CD4-positive, alpha-beta T cell (primary cell): ENCODE data around the gene ZG16B. TPM values are rescaled to one million over a fixed set of nuclear protein-coding genes. Genes with fewer than 3 reads are reported as not detected.

Experiments
- ATAC-seq: fragments of 200-7000 bp; cut with Tn5 transposase; one replicate; pipeline ENCODE4 v1.10.0; 2022; ENCODE audit warnings: mild to moderate bottlenecking; ENCODE audit not compliant: poor library complexity
- CTCF ChIA-PET: fragments of 350-600 bp; sonication (Branson Sonifier 250); formaldehyde crosslinking; loops from one replicate; lab custom pipeline; 2021; ENCODE audit warnings: antibody characterized with exemption, inconsistent platforms; lab: Charles Lee
- POLR2A ChIA-PET: fragments of 350-600 bp; sonication (Branson Sonifier 250); formaldehyde crosslinking; loops from one replicate; lab custom pipeline; 2021; ENCODE audit warnings: antibody characterized with exemption, inconsistent platforms; lab: Charles Lee
- DNase-seq, 14 experiments: peaks; one replicate each; pipeline ENCODE4 v3.0.0-alpha.2; 2013 to 2020; ENCODE audit warnings: mixed read lengths in 2 of 14
- H3K27ac ChIP-seq, 2 donors: one replicate each; pipeline versions ENCODE4 v1.5.1 to v1.7.0; 2013; ENCODE audit warnings: low read length in 2 of 2, low read depth in 1 of 2, mild to moderate bottlenecking in 1 of 2
- H3K27me3 ChIP-seq, 2 experiments: 1 replicate in 1 of 2; 2 replicates in 1 of 2; pipeline versions ENCODE4 v1.6.1 to v1.7.0; 2013; ENCODE audit warnings: low read length in 2 of 2, control low read depth in 1 of 2, mild to moderate bottlenecking in 1 of 2, moderate library complexity in 1 of 2; ENCODE audit not compliant: insufficient read depth in 2 of 2, control insufficient read depth in 1 of 2
- H3K36me3 ChIP-seq: one replicate; pipeline ENCODE4 v1.6.1; 2013; ENCODE audit warnings: low read length, control low read depth; ENCODE audit not compliant: insufficient read depth
- H3K4me1 ChIP-seq: one replicate; pipeline ENCODE4 v1.6.1; 2013; ENCODE audit warnings: low read length, control low read depth; ENCODE audit not compliant: insufficient read depth
- H3K4me3 ChIP-seq: one replicate; pipeline ENCODE4 v1.5.1; 2013; ENCODE audit warnings: mild to moderate bottlenecking, low read length, moderate library complexity
- H3K9me3 ChIP-seq, 2 experiments: 1 replicate in 1 of 2; 2 replicates in 1 of 2; pipeline versions ENCODE4 v1.6.1 to v1.7.0; 2013; ENCODE audit warnings: low read length in 2 of 2, mild to moderate bottlenecking in 2 of 2, control low read depth in 1 of 2, moderate library complexity in 1 of 2; ENCODE audit not compliant: control insufficient read depth in 1 of 2, insufficient read depth in 1 of 2
- H3K27ac Mint-ChIP-seq: one replicate; pipeline ENCODE4 v1.8.0; 2020; ENCODE audit warnings: mixed read lengths
- H3K27me3 Mint-ChIP-seq: one replicate; pipeline ENCODE4 v1.8.0; 2021; ENCODE audit warnings: mixed read lengths
- H3K36me3 Mint-ChIP-seq: one replicate; pipeline ENCODE4 v1.8.0; 2021; ENCODE audit warnings: low read depth, mixed read lengths
- H3K4me1 Mint-ChIP-seq: one replicate; pipeline ENCODE4 v1.8.0; 2021; ENCODE audit warnings: low read depth, mixed read lengths
- H3K4me3 Mint-ChIP-seq: one replicate; pipeline ENCODE4 v1.8.0; 2020; ENCODE audit warnings: mild to moderate bottlenecking, mixed read lengths
- H3K9me3 Mint-ChIP-seq: one replicate; pipeline ENCODE4 v1.8.0; 2020; ENCODE audit warnings: mixed read lengths
- intact Hi-C, 2 experiments: fragments of 100-400 bp; cut with DNase I in 1 of 2; cut with micrococcal nuclease in 1 of 2; formaldehyde crosslinking; loops; one replicate each; pipeline versions ENCODE4 v1.15.1 to v1.9.0; 2023 to 2025; cut with DNase I, micrococcal nuclease
- total RNA-seq, 174 experiments: library from RNA in 2 of 174; stranded (reverse) in 2 of 174; gene quantifications; one replicate each; pipeline ENCODE4 v1.2.3 and lab custom pipeline; 2021 to 2026
- TF ChIP-seq, protein P1 (sequence below): fragments of 200-600 bp; IDR thresholded peaks from one replicate; pipeline ENCODE4 v1.8.0; 2022; ENCODE audit warnings: antibody characterized with exemption, mild to moderate bottlenecking

ZG16B gene
- total RNA-seq, 2 experiments from 2014 or later, result not detected

- no peaks in the 10 kb centered on the region for H3K9me3 Mint-ChIP-seq
- no peaks in the 10 kb centered on the region for H3K4me1 Mint-ChIP-seq
- Histone ChIP-seq H3K4me3 (no peak overlapping the region), H3K36me3 (no peaks in the 10 kb centered on the region), H3K9me3 (peaks cover 0 to 6% of the 10 kb centered on the region in 2 experiments), H3K27ac (no peak overlapping the region), H3K27me3 (no peaks in the 10 kb centered on the region), H3K4me1 (no peaks in the 10 kb centered on the region)
- intact Hi-C loops, result no loop called here
- no peak overlapping the region for H3K27ac Mint-ChIP-seq
- H3K4me3 Mint-ChIP-seq, result no peak overlapping the region
- no peak for ATAC-seq
- H3K27me3 Mint-ChIP-seq, result no peaks in the 10 kb centered on the region
- POLR2A ChIA-PET, result no interaction called here
- no peak for DNase-seq
- H3K36me3 Mint-ChIP-seq, result no peaks in the 10 kb centered on the region
- CTCF ChIA-PET, result no interaction called here
- TF ChIP-seq, protein P1, sequence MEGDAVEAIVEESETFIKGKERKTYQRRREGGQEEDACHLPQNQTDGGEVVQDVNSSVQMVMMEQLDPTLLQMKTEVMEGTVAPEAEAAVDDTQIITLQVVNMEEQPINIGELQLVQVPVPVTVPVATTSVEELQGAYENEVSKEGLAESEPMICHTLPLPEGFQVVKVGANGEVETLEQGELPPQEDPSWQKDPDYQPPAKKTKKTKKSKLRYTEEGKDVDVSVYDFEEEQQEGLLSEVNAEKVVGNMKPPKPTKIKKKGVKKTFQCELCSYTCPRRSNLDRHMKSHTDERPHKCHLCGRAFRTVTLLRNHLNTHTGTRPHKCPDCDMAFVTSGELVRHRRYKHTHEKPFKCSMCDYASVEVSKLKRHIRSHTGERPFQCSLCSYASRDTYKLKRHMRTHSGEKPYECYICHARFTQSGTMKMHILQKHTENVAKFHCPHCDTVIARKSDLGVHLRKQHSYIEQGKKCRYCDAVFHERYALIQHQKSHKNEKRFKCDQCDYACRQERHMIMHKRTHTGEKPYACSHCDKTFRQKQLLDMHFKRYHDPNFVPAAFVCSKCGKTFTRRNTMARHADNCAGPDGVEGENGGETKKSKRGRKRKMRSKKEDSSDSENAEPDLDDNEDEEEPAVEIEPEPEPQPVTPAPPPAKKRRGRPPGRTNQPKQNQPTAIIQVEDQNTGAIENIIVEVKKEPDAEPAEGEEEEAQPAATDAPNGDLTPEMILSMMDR, result no peak
Observed at GRCh38 chr16:2819179-2819938, 10.7 kb upstream of the ZG16B start.

DNA sequence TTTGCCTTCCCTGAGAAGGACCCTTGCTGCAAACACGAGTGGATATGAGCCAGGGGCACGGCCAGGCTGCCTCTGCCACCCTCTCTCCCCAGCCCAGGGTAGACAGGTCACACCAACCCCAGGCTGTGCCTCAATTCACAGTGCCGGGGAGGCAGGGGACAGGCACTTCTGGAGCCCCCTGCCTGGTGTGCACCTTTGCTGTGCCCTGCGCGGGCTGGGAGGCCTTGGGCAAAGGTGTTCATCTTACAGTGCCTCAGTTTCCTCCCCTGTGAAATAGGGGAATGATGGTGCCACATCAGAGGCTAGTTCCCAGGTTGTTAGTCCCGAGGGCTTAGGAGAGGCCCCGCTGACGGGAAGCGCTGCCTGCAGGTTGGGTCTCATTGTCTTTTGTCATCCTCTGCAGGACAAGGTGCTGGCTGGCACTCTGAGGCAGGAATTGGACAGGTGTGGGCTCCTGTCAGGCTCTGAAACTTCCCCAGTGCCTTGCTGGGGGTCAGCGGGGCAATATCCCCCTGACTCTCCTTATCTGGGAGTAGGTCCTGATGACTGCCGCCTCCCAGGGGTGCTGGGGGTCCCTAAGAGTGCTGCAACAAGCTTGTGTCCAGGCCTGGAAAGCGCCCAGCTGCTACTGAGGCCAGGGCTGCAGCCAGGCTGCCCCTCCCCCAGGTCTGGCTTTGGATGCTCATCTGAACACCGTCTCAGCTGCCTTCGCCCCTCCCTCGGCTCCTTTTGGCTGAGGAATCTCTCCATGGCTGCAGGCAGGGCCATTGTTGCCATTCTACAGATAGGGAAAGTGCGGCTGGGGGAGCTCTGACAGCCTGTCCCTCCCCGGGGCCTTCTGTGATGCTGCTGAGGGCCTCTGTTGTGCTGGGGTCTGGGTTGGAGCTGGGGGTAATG, 9.9 kb upstream of the ZG16B start:
- Histone ChIP-seq H3K4me1 (no peaks in the 10 kb centered on the region), H3K27me3 (no peaks in the 10 kb centered on the region), H3K4me3 (no peak overlapping the region), H3K36me3 (no peaks in the 10 kb centered on the region), H3K9me3 (peaks cover 0 to 3% of the 10 kb centered on the region in 2 experiments), H3K27ac (no peak overlapping the region)
- ChIA-PET CTCF (no interaction called here), POLR2A (no interaction called here)
- Mint-ChIP-seq H3K36me3 (no peaks in the 10 kb centered on the region), H3K9me3 (no peaks in the 10 kb centered on the region), H3K27me3 (no peaks in the 10 kb centered on the region), H3K4me3 (no peak overlapping the region), H3K4me1 (no peaks in the 10 kb centered on the region), H3K27ac (no peak overlapping the region)
- TF ChIP-seq, protein P1, result no peak
- DNase-seq (no peak), ATAC-seq (no peak)
- intact Hi-C loops, result no loop called here

DNA sequence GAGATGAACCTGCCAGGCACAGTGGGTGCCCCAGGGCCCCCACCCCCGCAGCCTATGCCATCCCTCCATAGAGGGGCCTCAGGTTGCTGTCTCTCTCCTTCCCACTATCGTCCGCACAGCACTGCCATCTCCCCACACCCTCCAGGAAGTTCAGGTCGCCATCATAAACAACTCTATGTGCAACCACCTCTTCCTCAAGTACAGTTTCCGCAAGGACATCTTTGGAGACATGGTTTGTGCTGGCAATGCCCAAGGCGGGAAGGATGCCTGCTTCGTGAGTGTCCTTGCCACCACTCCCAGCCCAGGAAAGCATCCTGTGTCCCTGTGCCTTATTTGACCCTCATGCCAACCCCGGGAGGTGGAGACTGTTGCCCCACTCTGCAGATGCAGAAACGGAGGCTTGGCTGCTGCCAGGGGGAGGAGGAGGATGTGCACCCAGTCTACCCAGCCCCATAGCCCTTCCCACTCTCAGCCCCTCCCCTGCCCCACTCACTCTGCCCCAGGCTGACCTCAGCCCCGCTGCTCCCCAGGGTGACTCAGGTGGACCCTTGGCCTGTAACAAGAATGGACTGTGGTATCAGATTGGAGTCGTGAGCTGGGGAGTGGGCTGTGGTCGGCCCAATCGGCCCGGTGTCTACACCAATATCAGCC, 9.1 kb upstream of the ZG16B start:
- no peak overlapping the region for H3K27ac Mint-ChIP-seq
- no peaks in the 10 kb centered on the region for H3K36me3 Mint-ChIP-seq
- Histone ChIP-seq H3K36me3 (no peaks in the 10 kb centered on the region), H3K27me3 (no peaks in the 10 kb centered on the region), H3K4me3 (no peak overlapping the region), H3K9me3 (no peaks in the 10 kb centered on the region), H3K27ac (no peak overlapping the region), H3K4me1 (no peaks in the 10 kb centered on the region)
- H3K4me3 Mint-ChIP-seq, result no peak overlapping the region
- ChIA-PET CTCF (no interaction called here), POLR2A (no interaction called here)
- H3K9me3 Mint-ChIP-seq, result no peaks in the 10 kb centered on the region
- no peaks in the 10 kb centered on the region for H3K27me3 Mint-ChIP-seq
- no peak for DNase-seq
- TF ChIP-seq, protein P1, result no peak
- H3K4me1 Mint-ChIP-seq, result no peaks in the 10 kb centered on the region
- intact Hi-C loops, result no loop called here
- no peak for ATAC-seq
